Mesenchymal stem cell (in vitro differentiated cells and primary cell): Measurements from ENCODE around the gene P2RX2.

Experiments used
- DNase-seq: peaks from one replicate; pipeline ENCODE4 v3.0.0-alpha.2; 2013
- H2AFZ ChIP-seq: one replicate; pipeline ENCODE4 v1.6.1; 2013; ENCODE audit warnings: low read depth, mild to moderate bottlenecking, control low read depth, inconsistent platforms, low read length, moderate library complexity
- H2AK5ac ChIP-seq: 2 replicates; pipeline ENCODE4 v1.6.1; 2013; ENCODE audit warnings: low read length, moderate library complexity, mild to moderate bottlenecking, inconsistent platforms; ENCODE audit not compliant: severe bottlenecking
- H2BK120ac ChIP-seq: one replicate; pipeline ENCODE4 v1.6.1; 2013; ENCODE audit warnings: low read depth, mild to moderate bottlenecking, inconsistent platforms, low read length, moderate library complexity
- H2BK12ac ChIP-seq, 2 experiments: one replicate each; pipeline ENCODE4 v1.6.1; 2013; ENCODE audit warnings: inconsistent platforms in 2 of 2, low read length in 2 of 2, mild to moderate bottlenecking in 2 of 2, moderate library complexity in 2 of 2, control low read depth in 1 of 2
- H2BK15ac ChIP-seq: one replicate; pipeline ENCODE4 v1.6.1; 2013; ENCODE audit warnings: mild to moderate bottlenecking, low read depth, inconsistent platforms; ENCODE audit not compliant: poor library complexity, severe bottlenecking
- H2BK5ac ChIP-seq: 2 replicates; pipeline ENCODE4 v1.6.1; 2013; ENCODE audit warnings: low read depth, mild to moderate bottlenecking, low read length, control low read depth, inconsistent platforms; ENCODE audit not compliant: poor library complexity, severe bottlenecking
- H3K14ac ChIP-seq, 2 experiments: one replicate each; pipeline ENCODE4 v1.6.1; 2013; ENCODE audit warnings: inconsistent platforms in 2 of 2, low read length in 2 of 2, control low read depth in 1 of 2, mild to moderate bottlenecking in 1 of 2, moderate library complexity in 1 of 2
- H3K18ac ChIP-seq, 2 experiments: one replicate each; pipeline ENCODE4 v1.6.1; 2013; ENCODE audit warnings: inconsistent platforms in 2 of 2, low read length in 2 of 2, control low read depth in 1 of 2, low read depth in 1 of 2, mild to moderate bottlenecking in 1 of 2
- H3K23ac ChIP-seq, 2 experiments: one replicate each; pipeline ENCODE4 v1.6.1; 2013; ENCODE audit warnings: inconsistent platforms in 2 of 2, low read length in 2 of 2, mild to moderate bottlenecking in 2 of 2, moderate library complexity in 2 of 2, control low read depth in 1 of 2
- H3K27ac ChIP-seq: 2 replicates; pipeline ENCODE4 v1.5.1; 2013; ENCODE audit warnings: mild to moderate bottlenecking, moderate library complexity, low read length, control low read depth, inconsistent platforms; ENCODE audit not compliant: poor library complexity, severe bottlenecking
- H3K27me3 ChIP-seq, 2 experiments: 2 replicates each; pipeline versions ENCODE4 v1.6.1 to v1.7.0; 2013; ENCODE audit warnings: low read length in 2 of 2, mild to moderate bottlenecking in 2 of 2, moderate library complexity in 2 of 2, control low read depth in 1 of 2, inconsistent platforms in 1 of 2; ENCODE audit not compliant: control insufficient read depth in 1 of 2, insufficient read depth in 1 of 2
- H3K36me3 ChIP-seq, 2 experiments: 2 replicates each; pipeline versions ENCODE4 v1.6.1 to v1.7.0; 2013; ENCODE audit warnings: low read length in 2 of 2, control low read depth in 1 of 2, inconsistent platforms in 1 of 2, low read depth in 1 of 2, mild to moderate bottlenecking in 1 of 2; ENCODE audit not compliant: insufficient read depth in 2 of 2, control insufficient read depth in 1 of 2
- H3K4ac ChIP-seq, 2 experiments: one replicate each; pipeline ENCODE4 v1.6.1; 2013; ENCODE audit warnings: inconsistent platforms in 2 of 2, low read length in 2 of 2, mild to moderate bottlenecking in 2 of 2, moderate library complexity in 2 of 2, control low read depth in 1 of 2, low read depth in 1 of 2
- H3K4me1 ChIP-seq: 2 replicates; pipeline ENCODE4 v1.6.1; 2013; ENCODE audit warnings: low read depth, low read length, control low read depth; ENCODE audit not compliant: control insufficient read depth, insufficient read depth
- H3K4me2 ChIP-seq: 2 replicates; pipeline ENCODE4 v1.6.1; 2013; ENCODE audit warnings: low read length, mild to moderate bottlenecking, inconsistent platforms; ENCODE audit not compliant: poor library complexity, severe bottlenecking
- H3K4me3 ChIP-seq, 2 experiments: 2 replicates each; pipeline versions ENCODE4 v1.5.1 to v1.7.0; 2013; ENCODE audit warnings: low read length in 2 of 2, mild to moderate bottlenecking in 2 of 2, control low read depth in 1 of 2, low read depth in 1 of 2; ENCODE audit not compliant: insufficient read depth in 1 of 2
- H3K79me1 ChIP-seq: replicated peaks from 2 replicates; pipeline ENCODE4 v1.6.1; 2013; ENCODE audit warnings: mild to moderate bottlenecking, control low read depth, low read length, inconsistent platforms; ENCODE audit not compliant: poor library complexity, severe bottlenecking
- H3K9ac ChIP-seq: 2 replicates; pipeline ENCODE4 v1.7.0; 2013; ENCODE audit warnings: mild to moderate bottlenecking, low read length, moderate library complexity
- H3K9me3 ChIP-seq: 2 replicates; pipeline ENCODE4 v1.7.0; 2013; ENCODE audit warnings: mild to moderate bottlenecking, low read length; ENCODE audit not compliant: control insufficient read depth
- H4K8ac ChIP-seq: one replicate; pipeline ENCODE4 v1.6.1; 2013; ENCODE audit warnings: inconsistent platforms, mild to moderate bottlenecking, low read length, moderate library complexity
- H4K91ac ChIP-seq: one replicate; pipeline ENCODE4 v1.6.1; 2013; ENCODE audit warnings: mild to moderate bottlenecking, low read length, inconsistent platforms
- WGBS: methylation state at CpG from one replicate; pipeline ENCODE4 v1.1.7; 2013; ENCODE audit warnings: mixed read lengths; 5-methylcytosine and 5-hydroxymethylcytosine counted together

Gene P2RX2

GRCh38 chr12:132641811-132642650 is 23.5 kb downstream of the P2RX2 start:
- WGBS, result 98% methylated on average over 28 of the region's 28 CpGs
- no peak overlapping the region for H4K91ac ChIP-seq
- peaks cover 4% of the 10 kb centered on the region for H3K79me1 ChIP-seq
- H2BK15ac ChIP-seq, result no peak overlapping the region
- H2BK5ac ChIP-seq, result no peak overlapping the region
- no peak overlapping the region for H3K18ac ChIP-seq
- H3K9me3 ChIP-seq, result no peaks in the 10 kb centered on the region
- H2BK12ac ChIP-seq, result no peak overlapping the region
- no peak overlapping the region for H4K8ac ChIP-seq
- no peak overlapping the region for H2AFZ ChIP-seq
- no peak overlapping the region for H3K27ac ChIP-seq
- no peak overlapping the region for H3K4ac ChIP-seq
- H3K9ac ChIP-seq, result no peak overlapping the region
- no peaks in the 10 kb centered on the region for H3K27me3 ChIP-seq
- H2BK120ac ChIP-seq, result no peak overlapping the region
- no peak for DNase-seq
- H3K36me3 ChIP-seq, result peaks cover 51 to 55% of the 10 kb centered on the region in 2 experiments
- no peak overlapping the region for H3K4me2 ChIP-seq
- peaks cover 6% of the 10 kb centered on the region for H3K4me1 ChIP-seq
- H3K23ac ChIP-seq, result no peak overlapping the region
- H3K14ac ChIP-seq, result no peak overlapping the region
- no peak overlapping the region for H3K4me3 ChIP-seq
- H2AK5ac ChIP-seq, result no peak overlapping the region

- Histone ChIP-seq H3K4me1 (peaks cover 6% of the 10 kb centered on the region), H3K9ac (no peak overlapping the region), H2AK5ac (no peak overlapping the region)
Observed at GRCh38 chr12:132642846-132643835, 24.6 kb downstream of the P2RX2 start.

GRCh38 chr12:132646850-132647249 is 28.3 kb downstream of the P2RX2 start:
- Histone ChIP-seq H2AK5ac (no peak overlapping the region), H4K8ac (no peak overlapping the region), H3K4me1 (no peaks in the 10 kb centered on the region), H3K36me3 (peaks cover 55 to 64% of the 10 kb centered on the region in 2 experiments), H2BK12ac (no peak overlapping the region), H3K79me1 (peaks cover 6% of the 10 kb centered on the region), H2BK5ac (no peak overlapping the region), H3K23ac (no peak overlapping the region), H2AFZ (no peak overlapping the region), H3K27me3 (no peaks in the 10 kb centered on the region), H3K4me3 (no peak overlapping the region), H3K4ac (no peak overlapping the region), H2BK120ac (no peak overlapping the region), H3K18ac (no peak overlapping the region), H3K27ac (no peak overlapping the region), H4K91ac (no peak overlapping the region), H3K14ac (no peak overlapping the region), H3K9me3 (no peaks in the 10 kb centered on the region), H2BK15ac (no peak overlapping the region), H3K9ac (no peak overlapping the region), H3K4me2 (no peak overlapping the region)
- DNase-seq, result no peak
- 100% methylated on average over 6 of the region's 7 CpGs for WGBS

More at GRCh38 chr12:132642846-132643835, 24.6 kb downstream of the P2RX2 start:
- H3K79me1 ChIP-seq, result peaks cover 7% of the 10 kb centered on the region
- no peak overlapping the region for H3K4ac ChIP-seq
- no peak overlapping the region for H3K18ac ChIP-seq
- H3K27ac ChIP-seq, result no peak overlapping the region
- no peak overlapping the region for H3K4me3 ChIP-seq
- H3K23ac ChIP-seq, result no peak overlapping the region
- no peak overlapping the region for H3K14ac ChIP-seq
- no peak overlapping the region for H2BK5ac ChIP-seq
- no peaks in the 10 kb centered on the region for H3K9me3 ChIP-seq
- H2AFZ ChIP-seq, result no peak overlapping the region
- DNase-seq, result no peak
- H4K91ac ChIP-seq, result no peak overlapping the region
- H3K36me3 ChIP-seq, result peaks cover 53 to 55% of the 10 kb centered on the region in 2 experiments
- no peak overlapping the region for H4K8ac ChIP-seq
- no peak overlapping the region for H2BK12ac ChIP-seq
- no peak overlapping the region for H3K4me2 ChIP-seq
- H2BK15ac ChIP-seq, result no peak overlapping the region
- 97% methylated on average over 30 of the region's 30 CpGs for WGBS
- H3K27me3 ChIP-seq, result no peaks in the 10 kb centered on the region
- H2BK120ac ChIP-seq, result no peak overlapping the region

DNA sequence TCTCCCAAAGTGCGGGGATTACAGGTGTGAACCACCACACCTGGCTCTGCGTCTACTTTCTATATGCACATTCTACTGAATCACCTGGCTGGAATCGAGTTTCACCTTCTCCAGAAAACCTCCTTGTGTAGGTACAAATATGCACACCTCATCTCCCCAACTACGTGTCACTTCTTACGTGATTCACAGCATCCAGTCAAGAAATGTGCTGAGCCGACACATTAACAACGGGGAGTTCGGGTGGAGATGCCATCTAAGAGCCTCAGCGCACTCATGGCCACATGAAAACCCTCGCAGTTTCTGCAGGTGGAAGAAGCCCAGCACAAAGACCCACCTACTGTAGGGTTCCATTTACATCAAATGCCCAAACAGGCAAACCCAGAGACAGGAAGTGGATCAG is 29.3 kb downstream of the P2RX2 start:
- no peaks in the 10 kb centered on the region for H3K27me3 ChIP-seq
- H2BK12ac ChIP-seq, result no peak overlapping the region
- H3K4me2 ChIP-seq, result no peak overlapping the region
- WGBS, result 98% methylated on average over 9 of the region's 10 CpGs
- no peak overlapping the region for H3K27ac ChIP-seq
- H2BK5ac ChIP-seq, result no peak overlapping the region
- no peak overlapping the region for H2BK120ac ChIP-seq
- H3K4ac ChIP-seq, result no peak overlapping the region
- H3K79me1 ChIP-seq, result peaks cover 6% of the 10 kb centered on the region
- no peak overlapping the region for H2AFZ ChIP-seq
- peaks cover 45 to 61% of the 10 kb centered on the region in 2 experiments for H3K36me3 ChIP-seq
- no peak overlapping the region for H3K4me3 ChIP-seq
- H4K8ac ChIP-seq, result peak overlapping the region; percentile 20
- no peak overlapping the region for H4K91ac ChIP-seq
- no peak overlapping the region for H2AK5ac ChIP-seq
- no peaks in the 10 kb centered on the region for H3K4me1 ChIP-seq
- H3K9me3 ChIP-seq, result no peaks in the 10 kb centered on the region
- no peak for DNase-seq
- H3K9ac ChIP-seq, result no peak overlapping the region
- no peak overlapping the region for H2BK15ac ChIP-seq
- H3K18ac ChIP-seq, result no peak overlapping the region
- no peak overlapping the region for H3K23ac ChIP-seq
- H3K14ac ChIP-seq, result no peak overlapping the region
